Omental fat pad (tissue), 4 donors: ENCODE measurements around the gene BBS1. TPM values are rescaled to one million over a fixed set of nuclear protein-coding genes. Genes with fewer than 3 reads are reported as not detected.
"Not testable (repeated sequence)": the region's sequence is repeated elsewhere in the genome, so short reads cannot be mapped to it uniquely, and the experiment has no call there.

Source experiments
- ATAC-seq: fragments of 150-250 bp; one replicate; pipeline ENCODE4 v1.9.1; 2016; ENCODE audit warnings: mild to moderate bottlenecking, moderate library complexity; ENCODE audit not compliant: low FRiP score
- DNase-seq: peaks from one replicate; pipeline ENCODE4 v3.0.0-alpha.2; 2019; ENCODE audit warnings: low spot score
- CTCF ChIP-seq, 3 donors: fragments of 450-650 bp; IDR thresholded peaks; one replicate each; pipeline ENCODE4 v1.5.1; 2016 to 2017; ENCODE audit warnings: antibody characterized with exemption in 3 of 3, mild to moderate bottlenecking in 3 of 3, moderate library complexity in 2 of 3
- total RNA-seq, 4 donors: library from RNA; depleted of rRNA; stranded (reverse); fragments of >200 nt; gene quantifications; one replicate each; pipeline ENCODE4 v1.1.0, GENCODE V29; 2016

BBS1 gene
- total RNA-seq, 4 donors from 2014 or later = 35.5 to 71.9 (median 37.9) TPM

- ATAC-seq (no peak), DNase-seq (no peak)
- no peak for TF ChIP-seq CTCF (IDR thresholded peaks at IDR 0.05)
These were observed 31.5 kb downstream of the BBS1 start for GRCh38 chr11:66541892-66542291.

GRCh38 chr11:66542362-66542761 is 31.9 kb downstream of the BBS1 start:
- ATAC-seq (peak; percentile 11), DNase-seq (no peak)
- no peak for TF ChIP-seq CTCF (IDR thresholded peaks at IDR 0.05)

- ATAC-seq (no peak), DNase-seq (no peak)
- no peak for TF ChIP-seq CTCF (IDR thresholded peaks at IDR 0.05)
These were observed 33.0 kb downstream of the BBS1 start for GRCh38 chr11:66543263-66544107.

GRCh38 chr11:66544952-66545351 is 34.5 kb downstream of the BBS1 start:
- not testable (repeated sequence) for ATAC-seq, DNase-seq

- ATAC-seq = peak; percentile 98
- no peak for TF ChIP-seq CTCF (IDR thresholded peaks at IDR 0.05)
- peak; percentile 83 for DNase-seq
These were observed 35.4 kb downstream of the BBS1 start, which contains the start of gene ZDHHC24 for GRCh38 chr11:66545701-66546367. Gene ZDHHC24, minus strand, starts transcription at chr11:66546048. Its CDS starts 45 bp downstream, at chr11:66546003.

- ATAC-seq = no peak
- TF ChIP-seq CTCF (IDR thresholded peaks at IDR 0.05) = no peak
These were observed 36.0 kb downstream of the BBS1 start, which contains the start of gene ACTN3 for GRCh38 chr11:66546368-66546965. Gene ACTN3, plus strand, starts transcription at chr11:66546903. Its CDS starts 35 bp downstream, at chr11:66546938.

GRCh38 chr11:66546966-66547661 is 36.7 kb downstream of the BBS1 start:
- DNase-seq = no peak
- TF ChIP-seq CTCF (IDR thresholded peaks at IDR 0.05) = no peak
- no peak for ATAC-seq

More at GRCh38 chr11:66546368-66546965, 36.0 kb downstream of the BBS1 start, which contains the start of gene ACTN3:
- DNase-seq = no peak
